ENCODE results near the gene PNPLA7.

DNA sequence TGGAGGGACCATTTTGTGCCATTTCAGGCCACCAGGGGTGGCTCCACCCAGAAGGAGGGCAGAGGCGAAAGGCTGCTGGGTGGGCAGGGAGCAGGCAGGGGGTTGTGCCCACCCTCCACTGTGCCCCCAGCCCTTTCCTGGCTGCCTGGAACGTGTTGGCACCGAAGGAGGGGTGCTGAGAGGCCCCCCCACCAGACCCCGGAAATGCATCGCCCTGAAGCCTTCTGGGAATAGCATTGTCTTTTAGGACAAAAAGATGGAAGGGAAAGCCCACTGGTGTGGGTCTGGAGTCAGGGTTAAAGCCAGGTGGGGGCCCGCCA lies 121.9 kb downstream of the PNPLA7 start:
- no peak for TF ChIP-seq POLR2A (IDR thresholded peaks at IDR 0.05)
- TF ChIP-seq, protein P1, sequence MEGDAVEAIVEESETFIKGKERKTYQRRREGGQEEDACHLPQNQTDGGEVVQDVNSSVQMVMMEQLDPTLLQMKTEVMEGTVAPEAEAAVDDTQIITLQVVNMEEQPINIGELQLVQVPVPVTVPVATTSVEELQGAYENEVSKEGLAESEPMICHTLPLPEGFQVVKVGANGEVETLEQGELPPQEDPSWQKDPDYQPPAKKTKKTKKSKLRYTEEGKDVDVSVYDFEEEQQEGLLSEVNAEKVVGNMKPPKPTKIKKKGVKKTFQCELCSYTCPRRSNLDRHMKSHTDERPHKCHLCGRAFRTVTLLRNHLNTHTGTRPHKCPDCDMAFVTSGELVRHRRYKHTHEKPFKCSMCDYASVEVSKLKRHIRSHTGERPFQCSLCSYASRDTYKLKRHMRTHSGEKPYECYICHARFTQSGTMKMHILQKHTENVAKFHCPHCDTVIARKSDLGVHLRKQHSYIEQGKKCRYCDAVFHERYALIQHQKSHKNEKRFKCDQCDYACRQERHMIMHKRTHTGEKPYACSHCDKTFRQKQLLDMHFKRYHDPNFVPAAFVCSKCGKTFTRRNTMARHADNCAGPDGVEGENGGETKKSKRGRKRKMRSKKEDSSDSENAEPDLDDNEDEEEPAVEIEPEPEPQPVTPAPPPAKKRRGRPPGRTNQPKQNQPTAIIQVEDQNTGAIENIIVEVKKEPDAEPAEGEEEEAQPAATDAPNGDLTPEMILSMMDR (IDR thresholded peaks at IDR 0.05): no peak
